KOPT-K1 (cell line): ENCODE measurements around the gene OLFML2B.

Experiments used
- H3K27ac ChIP-seq: fragments of 200-600 bp; sonication (generic); 2 replicates; pipeline ENCODE4 v1.5.1; 2016; ENCODE audit warnings: antibody characterized with exemption, mild to moderate bottlenecking, low read depth, low read length; ENCODE audit not compliant: poor library complexity, severe bottlenecking
- H3K36me3 ChIP-seq: fragments of 200-600 bp; sonication (generic); 2 replicates; pipeline ENCODE4 v1.5.1; 2017; ENCODE audit warnings: antibody characterized with exemption, mild to moderate bottlenecking, low read length, moderate library complexity; ENCODE audit not compliant: insufficient read depth
- H3K9me3 ChIP-seq: fragments of 200-600 bp; sonication (generic); 2 replicates; pipeline ENCODE4 v1.5.1; 2017; ENCODE audit warnings: antibody characterized with exemption, low read length, mild to moderate bottlenecking; ENCODE audit not compliant: insufficient read depth, poor library complexity, severe bottlenecking

OLFML2B gene

GRCh38 chr1:161983725-161984124 is 39.9 kb downstream of the OLFML2B start:
- no peak overlapping the region for H3K27ac ChIP-seq
- H3K36me3 ChIP-seq = no peaks in the 10 kb centered on the region
- peaks cover 8% of the 10 kb centered on the region for H3K9me3 ChIP-seq

- Histone ChIP-seq H3K27ac (no peak overlapping the region), H3K9me3 (peaks cover 8% of the 10 kb centered on the region), H3K36me3 (no peaks in the 10 kb centered on the region)
Observed at GRCh38 chr1:161982917-161983316, 40.8 kb downstream of the OLFML2B start.

GRCh38 chr1:161982507-161982895 is 41.2 kb downstream of the OLFML2B start:
- H3K9me3 ChIP-seq = peaks cover 4% of the 10 kb centered on the region
- no peak overlapping the region for H3K27ac ChIP-seq
- H3K36me3 ChIP-seq = no peaks in the 10 kb centered on the region

DNA sequence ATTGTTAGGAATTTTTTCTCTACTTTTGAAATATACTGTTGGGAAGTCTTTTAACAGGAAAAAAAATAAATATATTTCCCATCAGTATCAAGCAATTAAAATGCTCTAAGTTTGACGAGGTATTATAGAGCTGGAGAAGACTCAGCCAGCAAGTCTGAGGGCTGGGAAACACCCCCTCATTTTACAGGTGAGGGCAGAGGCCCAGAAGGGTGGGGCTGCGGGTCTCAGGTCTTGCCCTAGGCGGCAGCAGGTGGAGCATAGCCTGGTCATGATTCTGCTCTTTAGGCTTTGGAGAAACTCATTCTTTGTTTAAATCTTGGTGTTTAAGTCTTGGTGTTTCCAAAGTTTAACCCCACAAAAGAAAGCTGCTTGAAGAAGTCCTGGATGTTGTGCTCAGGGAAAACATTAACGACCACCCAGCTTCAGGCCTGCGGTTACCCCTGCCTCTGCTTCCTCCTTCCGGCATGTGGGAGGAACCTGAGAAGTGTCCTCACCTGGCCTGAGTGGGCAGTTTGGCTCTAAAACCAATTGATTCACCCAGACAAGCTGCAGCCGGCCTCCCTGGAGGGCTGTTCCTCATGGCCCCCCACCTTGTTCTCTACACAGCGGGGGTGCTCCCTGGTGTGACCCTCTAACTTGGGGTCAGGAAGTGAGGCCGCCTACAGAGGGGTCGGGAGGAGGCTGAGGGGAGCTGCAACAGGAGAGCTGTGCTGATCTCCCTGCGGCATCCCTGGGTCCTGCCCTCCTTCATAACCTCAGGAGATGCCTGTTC is 41.7 kb downstream of the OLFML2B start:
- Histone ChIP-seq H3K27ac (no peak overlapping the region), H3K36me3 (no peaks in the 10 kb centered on the region), H3K9me3 (no peaks in the 10 kb centered on the region)

DNA sequence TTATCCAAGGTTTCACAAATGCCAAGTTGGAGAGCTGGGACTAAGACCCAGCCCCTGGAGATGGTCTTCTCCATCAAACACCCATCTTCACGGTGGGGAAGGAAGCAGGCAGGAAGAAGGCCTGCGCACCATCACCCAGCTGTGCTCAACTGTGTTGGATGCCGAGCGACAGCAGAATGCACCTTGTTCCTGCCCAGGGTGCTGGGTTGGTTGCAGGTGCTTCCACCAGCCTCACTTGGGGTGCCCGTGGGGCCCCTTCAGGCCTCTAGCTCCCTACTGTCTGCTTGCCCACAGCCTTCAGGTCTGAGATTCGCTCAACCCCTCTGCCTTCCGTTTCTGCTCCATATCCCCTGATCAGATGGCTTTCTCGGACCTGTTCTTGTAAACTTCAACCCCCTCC is 42.5 kb downstream of the OLFML2B start:
- Histone ChIP-seq H3K9me3 (no peaks in the 10 kb centered on the region), H3K27ac (no peak overlapping the region), H3K36me3 (no peaks in the 10 kb centered on the region)

DNA sequence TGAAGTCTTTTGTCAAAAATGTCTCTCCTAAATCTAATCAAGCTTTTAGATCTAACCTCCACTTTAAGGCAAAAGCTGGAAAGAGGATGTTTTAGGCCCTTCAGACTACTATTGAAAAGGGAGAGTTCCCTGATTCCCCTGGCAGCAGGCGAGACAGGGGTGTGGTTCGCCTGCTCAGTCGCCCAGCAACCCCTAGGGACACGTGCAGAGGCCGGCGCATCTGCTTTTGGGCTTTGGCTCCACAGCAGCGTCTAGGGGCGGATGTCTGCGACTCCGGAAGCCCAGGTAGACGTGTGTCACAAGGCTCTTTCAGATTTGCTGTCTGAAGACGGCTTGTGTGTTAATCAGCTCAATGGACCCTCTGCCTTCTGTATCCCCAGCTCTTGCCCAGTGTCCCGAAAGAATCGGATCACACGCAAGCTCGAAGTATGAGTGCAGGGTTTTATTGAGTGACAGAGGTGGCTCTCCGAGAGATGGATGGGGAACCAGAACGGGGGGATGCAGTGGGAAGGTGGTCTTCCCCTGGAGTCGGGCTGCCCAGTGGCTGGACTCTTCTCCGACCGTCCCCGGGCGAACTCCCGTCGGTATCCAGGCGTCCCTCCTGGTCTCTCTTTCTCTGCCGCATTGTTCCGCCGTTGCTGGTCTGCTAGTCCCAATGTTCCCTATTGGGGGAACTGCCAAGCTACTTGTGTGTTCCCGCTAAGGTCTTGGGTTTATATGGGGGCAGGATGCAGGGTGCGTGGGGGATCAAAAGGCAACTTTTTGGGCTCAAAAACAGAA is 45.5 kb downstream of the OLFML2B start:
- Histone ChIP-seq H3K27ac (no peak overlapping the region), H3K36me3 (no peaks in the 10 kb centered on the region), H3K9me3 (no peaks in the 10 kb centered on the region)

DNA sequence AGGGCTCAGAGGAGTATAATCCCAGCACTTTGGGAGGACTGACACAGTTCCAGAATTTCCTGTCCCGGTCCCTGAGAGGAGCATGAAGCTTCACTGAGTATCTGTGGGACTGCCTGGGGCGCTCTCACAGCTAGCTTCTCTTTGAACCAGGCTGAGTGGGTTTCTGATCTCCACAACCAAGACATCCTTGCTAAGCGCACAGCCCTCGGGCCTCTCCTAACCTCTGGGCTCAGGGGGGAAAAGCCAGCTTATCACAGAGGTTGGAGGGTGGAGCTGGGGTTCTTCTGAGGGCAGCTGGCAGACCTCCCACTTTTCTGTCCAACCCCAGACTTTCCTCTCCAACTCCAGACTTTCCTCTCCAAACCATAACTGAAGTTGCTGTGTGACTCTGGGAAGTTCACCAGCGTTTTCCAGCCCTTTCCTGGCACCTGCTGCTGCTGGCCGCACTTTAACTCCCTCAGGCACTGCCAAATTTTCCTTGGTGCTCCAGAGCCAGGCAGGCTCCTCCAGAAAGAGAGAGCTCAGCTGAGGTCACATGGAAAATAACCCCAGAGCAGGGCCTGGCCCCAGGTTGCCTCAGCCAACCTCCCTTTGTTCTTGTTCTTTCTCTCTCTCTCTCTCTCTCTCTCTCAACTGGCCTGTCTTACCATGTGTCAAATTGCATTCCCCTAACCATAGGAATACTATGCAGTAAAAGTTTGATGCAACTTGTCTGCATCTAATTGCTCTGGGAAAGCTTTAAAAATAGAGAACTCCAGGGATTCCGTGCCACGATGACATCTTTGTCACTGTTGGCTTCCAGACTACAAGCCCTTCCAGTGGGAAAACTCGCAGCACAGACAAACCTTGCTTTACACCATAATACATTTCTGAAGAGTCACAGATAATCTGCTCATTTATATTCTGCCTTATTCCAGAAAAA is 49.5 kb downstream of the OLFML2B start:
- Histone ChIP-seq H3K27ac (no peak overlapping the region), H3K9me3 (no peaks in the 10 kb centered on the region), H3K36me3 (no peaks in the 10 kb centered on the region)

DNA sequence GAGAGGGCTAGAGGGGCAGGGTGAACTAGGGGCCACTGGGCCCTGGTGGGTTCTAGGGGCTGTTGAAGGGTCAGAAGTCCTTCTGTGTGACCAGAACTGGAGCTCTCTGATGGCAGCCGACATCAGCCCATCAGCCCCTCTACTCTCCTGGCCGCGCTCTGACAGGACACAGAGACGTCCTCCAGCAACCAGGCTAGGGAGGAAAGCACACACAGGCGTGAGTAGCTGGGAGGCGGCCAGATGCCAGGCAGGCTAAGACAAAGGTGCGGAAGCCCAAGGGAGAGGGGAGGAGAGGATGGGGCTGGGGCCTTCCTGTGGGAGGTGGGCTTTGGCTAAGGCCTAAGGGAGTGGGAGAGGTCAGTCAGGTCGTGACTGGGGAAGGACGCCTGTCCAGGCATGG is 50.8 kb downstream of the OLFML2B start:
- H3K9me3 ChIP-seq = no peaks in the 10 kb centered on the region
- H3K36me3 ChIP-seq = no peaks in the 10 kb centered on the region
- H3K27ac ChIP-seq = no peak overlapping the region

DNA sequence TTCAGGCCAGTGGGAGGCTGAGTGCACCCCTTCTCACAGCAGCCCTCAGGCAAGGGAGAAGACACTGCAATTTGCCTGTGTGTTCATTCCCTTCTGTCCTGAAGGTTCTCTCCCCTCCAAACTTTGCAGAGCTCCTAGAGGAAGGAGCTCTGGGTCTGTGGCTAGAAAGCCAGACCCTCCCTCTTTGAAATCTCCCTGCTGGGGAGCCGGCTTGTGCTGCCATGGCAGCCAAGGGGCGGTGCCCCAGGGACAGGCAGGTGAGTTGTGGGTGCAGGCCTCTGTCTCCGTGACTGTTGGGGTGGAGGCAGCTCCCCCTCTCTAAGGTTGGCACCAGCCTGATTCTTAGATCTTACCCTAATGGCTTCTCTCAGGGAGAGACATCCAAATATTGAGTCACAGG is 53.0 kb downstream of the OLFML2B start:
- H3K27ac ChIP-seq = no peak overlapping the region
- no peaks in the 10 kb centered on the region for H3K9me3 ChIP-seq
- peaks cover 17% of the 10 kb centered on the region; the same call in 1 of the 2 replicates for H3K36me3 ChIP-seq

- no peak overlapping the region for H3K27ac ChIP-seq
Observed at GRCh38 chr1:161970036-161970435, 53.6 kb downstream of the OLFML2B start.

GRCh38 chr1:161966067-161966466 is 57.6 kb downstream of the OLFML2B start:
- no peaks in the 10 kb centered on the region for H3K9me3 ChIP-seq
- H3K27ac ChIP-seq = no peak overlapping the region
- peaks cover 41% of the 10 kb centered on the region for H3K36me3 ChIP-seq

More at GRCh38 chr1:161970036-161970435, 53.6 kb downstream of the OLFML2B start:
- H3K36me3 ChIP-seq = peaks cover 17% of the 10 kb centered on the region; the same call in 1 of the 2 replicates
- H3K9me3 ChIP-seq = no peaks in the 10 kb centered on the region

- Histone ChIP-seq H3K9me3 (no peaks in the 10 kb centered on the region), H3K27ac (no peak overlapping the region), H3K36me3 (peaks cover 70% of the 10 kb centered on the region)
Observed at GRCh38 chr1:161962091-161962887, 61.4 kb downstream of the OLFML2B start.

- H3K36me3 ChIP-seq = peaks cover 57% of the 10 kb centered on the region
Observed at GRCh38 chr1:161958425-161958824, 65.2 kb downstream of the OLFML2B start.

GRCh38 chr1:161956930-161957329 is 66.7 kb downstream of the OLFML2B start:
- Histone ChIP-seq H3K36me3 (peaks cover 54% of the 10 kb centered on the region), H3K27ac (no peak overlapping the region), H3K9me3 (no peaks in the 10 kb centered on the region)

More at GRCh38 chr1:161958425-161958824, 65.2 kb downstream of the OLFML2B start:
- Histone ChIP-seq H3K27ac (no peak overlapping the region), H3K9me3 (no peaks in the 10 kb centered on the region)
